GM19397 (cell line): ENCODE data around the gene GPAM.
"Not testable (repeated sequence)": the region's sequence is repeated elsewhere in the genome, so short reads cannot be mapped to it uniquely, and the experiment has no call there.

Experiments
- ATAC-seq: cut with Tn5 transposase; IDR thresholded peaks from one replicate; pipeline ENCODE4 v1.9.1; 2021; ENCODE audit warnings: mild to moderate bottlenecking, moderate library complexity; ENCODE audit not compliant: unreplicated experiment

Gene GPAM

DNA sequence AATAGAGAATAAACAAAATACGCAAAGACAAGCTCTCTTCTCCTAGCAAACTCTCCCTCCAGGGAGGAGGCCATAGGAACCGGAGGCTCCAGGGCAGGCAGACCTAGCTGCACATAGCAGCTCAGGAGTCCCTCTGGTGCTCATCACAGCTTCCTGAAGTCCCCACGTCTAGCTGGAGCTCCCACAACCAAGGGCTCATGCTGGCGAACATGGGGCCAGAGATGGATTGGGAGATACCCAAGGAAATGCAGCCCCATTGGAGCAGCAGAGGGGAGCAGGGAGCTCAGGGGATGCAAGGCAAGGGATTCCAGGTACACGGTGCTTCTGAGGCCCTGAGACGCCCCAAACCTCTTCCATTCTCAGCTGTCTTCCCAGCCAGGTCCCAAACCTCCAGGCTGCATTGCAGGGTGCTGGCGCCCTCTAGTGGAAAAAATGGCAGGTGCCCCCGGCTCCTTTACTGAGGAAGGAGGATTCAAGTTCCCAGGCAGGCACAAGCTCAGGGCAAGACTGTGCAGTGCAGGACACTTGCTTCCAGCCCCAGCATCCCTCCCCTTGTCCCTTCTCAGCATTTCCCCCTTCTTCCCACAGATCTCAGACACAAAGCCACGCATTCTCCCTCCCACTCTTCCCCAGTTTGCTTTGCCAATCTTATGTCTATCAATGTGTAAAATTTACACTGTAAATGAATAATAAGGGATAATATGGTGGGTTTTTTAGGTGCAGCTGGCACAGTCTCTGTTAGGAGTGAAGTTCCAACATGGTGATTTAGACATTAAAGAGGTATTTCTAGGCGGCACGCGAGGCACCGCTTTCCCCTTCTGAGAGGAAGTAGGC lies 46.2 kb downstream of the GPAM start:
- no peak for ATAC-seq

DNA sequence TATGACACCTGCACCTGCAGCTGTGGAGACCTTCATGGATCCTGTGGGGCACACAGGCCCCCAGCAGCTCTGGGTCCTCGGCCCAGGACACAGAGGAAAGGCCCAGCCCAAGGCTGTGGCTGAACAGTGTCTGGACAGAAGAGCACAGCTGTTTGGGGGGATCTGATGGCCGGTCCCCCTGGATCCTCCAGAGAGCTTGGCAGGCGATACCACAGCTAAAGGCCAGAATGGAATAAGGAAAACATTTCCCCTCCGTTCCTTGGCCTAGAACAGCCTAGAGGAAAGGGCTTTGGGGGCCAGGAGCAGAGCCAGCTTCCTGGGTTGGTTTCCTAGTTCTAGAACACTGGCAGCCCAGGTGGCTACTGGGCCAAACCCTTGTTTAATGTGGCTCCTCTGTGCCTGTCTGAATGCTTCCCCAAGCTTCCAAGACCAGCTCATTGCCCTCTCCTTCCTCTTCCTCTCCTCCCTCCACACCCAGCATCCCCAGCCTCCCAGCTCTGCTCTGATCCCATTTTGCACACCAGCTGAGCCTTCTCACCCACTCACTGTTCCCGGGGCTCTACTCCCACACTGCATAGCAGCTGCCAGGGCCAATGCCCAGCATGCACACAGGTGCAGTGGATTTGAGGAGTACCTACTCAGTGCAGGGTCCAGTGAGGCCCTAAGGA lies 46.9 kb downstream of the GPAM start:
- ATAC-seq, result no peak

DNA sequence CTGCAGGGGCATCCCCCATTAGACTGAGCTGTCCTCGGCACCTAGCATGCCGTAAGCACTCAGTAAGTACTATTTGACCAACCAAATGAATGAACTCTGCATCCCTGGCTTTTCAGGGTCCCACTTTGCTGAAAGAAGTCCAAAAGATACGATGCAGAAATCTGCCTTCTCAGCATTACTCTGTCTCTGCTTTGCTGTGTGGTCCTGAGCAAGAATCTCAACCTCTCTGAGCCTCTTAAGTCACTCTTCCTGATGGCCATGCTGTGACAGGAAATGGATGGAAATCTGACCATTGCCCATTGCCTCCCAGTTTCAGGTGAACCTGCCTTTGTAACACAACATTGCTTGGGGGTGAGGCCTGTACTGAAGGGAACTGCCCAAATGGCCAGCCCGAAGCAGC lies 48.0 kb downstream of the GPAM start:
- no peak for ATAC-seq

- no peak for ATAC-seq
These were observed 51.1 kb downstream of the GPAM start for GRCh38 chr10:112132435-112132834.

- ATAC-seq, result no peak
These were observed 51.6 kb downstream of the GPAM start for GRCh38 chr10:112131996-112132395.

GRCh38 chr10:112131346-112131745 lies 52.2 kb downstream of the GPAM start:
- no peak for ATAC-seq

DNA sequence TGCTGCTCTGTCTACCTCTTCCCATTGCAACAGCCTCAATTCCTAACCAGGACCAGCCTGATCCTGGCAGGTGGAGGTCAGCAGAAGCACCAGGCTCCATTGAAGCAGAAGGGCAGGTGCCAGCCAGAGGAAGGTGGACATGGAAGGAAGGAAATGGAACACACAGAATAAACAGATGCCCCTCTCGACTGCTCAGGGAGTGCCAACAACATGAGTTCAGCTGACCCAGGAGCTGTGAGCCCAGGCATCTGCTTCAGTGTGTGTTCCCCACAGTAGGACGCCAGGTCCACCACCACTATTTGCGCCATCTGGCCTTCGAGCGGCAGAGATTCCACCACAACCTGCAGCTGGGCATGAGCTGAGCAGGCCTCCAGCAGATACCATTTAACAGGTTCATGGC lies 56.7 kb downstream of the GPAM start:
- ATAC-seq, result no peak

DNA sequence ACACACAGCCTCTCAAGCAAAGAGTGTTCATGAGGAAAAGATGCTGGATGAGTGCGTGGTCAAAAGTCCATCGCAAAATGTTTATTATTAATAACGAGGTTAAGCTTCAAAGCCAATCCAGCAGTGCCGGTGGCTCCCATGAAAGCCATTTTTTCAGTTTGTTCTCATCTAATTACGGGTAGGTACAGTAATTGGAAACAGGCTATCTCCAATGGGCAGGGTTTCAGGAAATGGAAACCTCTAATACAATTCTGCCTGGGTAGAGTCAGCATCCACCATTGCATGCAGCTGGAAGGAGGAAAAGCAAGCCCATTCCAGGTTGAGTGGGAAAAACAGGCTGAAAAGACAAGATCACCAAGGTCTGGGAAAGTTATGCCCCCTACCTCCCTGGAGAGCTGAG lies 57.4 kb downstream of the GPAM start:
- ATAC-seq, result no peak

- no peak for ATAC-seq
These were observed 58.7 kb downstream of the GPAM start for GRCh38 chr10:112124866-112125265.

GRCh38 chr10:112122827-112123226 lies 60.7 kb downstream of the GPAM start:
- no peak for ATAC-seq

DNA sequence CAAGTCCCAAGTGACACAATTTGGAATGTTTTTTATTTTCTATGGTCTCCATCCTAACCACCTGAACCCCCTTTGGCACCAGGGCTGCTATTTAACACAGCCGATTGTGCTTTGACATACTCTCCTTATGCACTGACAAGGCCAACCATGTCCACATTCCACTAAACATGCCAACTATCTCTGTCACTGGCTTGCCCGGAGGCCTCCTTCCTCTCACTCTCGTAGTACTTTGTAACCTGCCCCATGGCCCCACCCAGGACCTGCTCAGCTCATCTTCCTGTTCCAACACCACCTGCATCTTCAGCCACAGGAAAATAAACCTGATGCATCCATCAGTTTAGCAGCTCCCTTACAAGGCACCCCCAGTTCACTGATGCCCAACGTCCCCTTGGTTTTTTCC lies 63.1 kb downstream of the GPAM start:
- no peak for ATAC-seq

GRCh38 chr10:112115781-112116385 lies 67.7 kb downstream of the GPAM start:
- no peak for ATAC-seq

DNA sequence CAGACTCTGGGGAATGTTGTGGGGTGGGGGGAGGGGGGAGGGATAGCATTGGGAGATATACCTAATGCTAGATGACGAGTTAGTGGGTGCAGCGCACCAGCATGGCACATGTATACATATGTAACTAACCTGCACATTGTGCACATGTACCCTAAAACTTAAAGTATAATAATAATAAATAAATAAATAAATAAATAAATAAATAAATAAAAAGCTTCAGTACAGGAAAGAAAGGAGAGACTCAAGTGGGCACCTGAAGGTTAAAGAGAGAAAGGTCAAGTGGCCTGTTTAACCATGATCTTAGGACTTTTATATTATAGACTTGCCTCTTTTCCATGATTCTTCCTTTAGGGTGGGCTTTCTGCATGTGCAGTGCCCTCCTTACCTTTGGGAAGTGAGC lies 73.8 kb downstream of the GPAM start:
- ATAC-seq, result not testable (repeated sequence)
